Measurements from ENCODE around the gene SLC2A1. TPM values are rescaled to one million over a fixed set of nuclear protein-coding genes. Genes with fewer than 3 reads are reported as not detected.

SLC2A1 gene
- total RNA-seq, 5 donors from 2014 or later (not counting 1 experiment from before 2014, with no cell fraction given), result 72.0 to 91.7 (median 83.9) TPM

DNA sequence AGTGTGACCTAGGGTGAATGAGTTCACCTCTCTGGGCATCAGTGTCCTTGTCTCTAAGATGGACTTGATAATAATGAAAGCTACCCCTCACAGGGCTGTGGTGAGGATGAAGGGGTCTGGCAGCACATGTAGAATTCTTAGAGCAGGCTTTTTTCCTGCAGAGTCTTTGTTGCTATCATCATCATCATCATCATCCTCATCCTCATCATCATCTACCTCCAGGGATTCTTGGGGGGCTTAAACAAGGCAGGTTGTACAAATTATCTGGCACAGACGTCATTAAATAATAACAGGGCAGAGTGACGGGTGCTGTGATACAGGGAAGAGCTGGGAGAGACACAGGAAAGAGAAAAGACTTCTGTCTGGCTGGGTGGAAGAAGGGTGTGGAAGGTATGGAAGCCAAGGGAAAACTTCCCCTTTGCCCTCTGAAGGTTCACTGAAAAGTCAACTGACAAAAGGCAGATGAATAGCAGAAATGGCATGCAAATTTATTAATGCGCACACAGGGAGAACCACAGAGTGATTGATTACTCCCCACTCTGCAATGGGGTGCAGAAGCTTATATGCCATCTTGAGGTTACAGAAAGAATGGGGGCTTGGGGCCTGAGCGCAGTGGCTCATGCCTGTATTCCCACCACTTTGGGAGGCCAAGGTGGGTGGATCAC lies 17.0 kb upstream of the SLC2A1 start:
- Histone ChIP-seq H3K4me1 (ENCODE audit: control insufficient read depth in 1 of 2, extremely low read depth in 1 of 2, insufficient read depth in 2 of 2, low read length in 2 of 2) (no peaks in the 10 kb centered on the region), H3K9me3 (no peaks in the 10 kb centered on the region), H3K36me3 (ENCODE audit: control insufficient read depth in 2 of 2, extremely low read depth in 1 of 2, insufficient read depth in 1 of 2, low read length in 1 of 2) (no peaks in the 10 kb centered on the region), H3K4me3 (ENCODE audit: control insufficient read depth in 1 of 2, extremely low read depth in 1 of 2, low read length in 1 of 2) (no peak overlapping the region), H3K27me3 (replicated peaks in 1 of 2; ENCODE audit: control insufficient read depth in 2 of 2, extremely low read depth in 1 of 2, insufficient read depth in 2 of 2, low read length in 1 of 2) (peaks cover 0 to 10% of the 10 kb centered on the region in 2 experiments), H3K27ac (ENCODE audit: low read length) (no peak overlapping the region)
- CTCF ChIA-PET, result interaction anchor here (0.6 to 0.7 kb wide), 3 partner anchors 38 to 1813 kb away, joined by 5 to 8 read pairs (median 7); no protein-coding TSS in a partner anchor
- H3K9me3 Mint-ChIP-seq, result no peaks in the 10 kb centered on the region
- ATAC-seq (replicated peaks in 1 of 4), result no peak
- H3K4me1 Mint-ChIP-seq, result no peaks in the 10 kb centered on the region
- no peaks in the 10 kb centered on the region for H3K27me3 Mint-ChIP-seq
- peaks cover 24% of the 10 kb centered on the region for H3K36me3 Mint-ChIP-seq
- no peak for DNase-seq
- no peak overlapping the region for H3K4me3 Mint-ChIP-seq
- no peak overlapping the region for H3K27ac Mint-ChIP-seq
- 100% methylated on average over 3 of the region's 4 CpGs for WGBS (ENCODE audit: insufficient coverage)
- POLR2A ChIA-PET, result no interaction called here

- Histone ChIP-seq H3K36me3 (ENCODE audit: control insufficient read depth in 2 of 2, extremely low read depth in 1 of 2, insufficient read depth in 1 of 2, low read length in 1 of 2) (no peaks in the 10 kb centered on the region), H3K4me3 (ENCODE audit: control insufficient read depth in 1 of 2, extremely low read depth in 1 of 2, low read length in 1 of 2) (no peak overlapping the region), H3K9me3 (no peaks in the 10 kb centered on the region), H3K27me3 (replicated peaks in 1 of 2; ENCODE audit: control insufficient read depth in 2 of 2, extremely low read depth in 1 of 2, insufficient read depth in 2 of 2, low read length in 1 of 2) (peaks cover 0 to 5% of the 10 kb centered on the region in 2 experiments), H3K4me1 (ENCODE audit: control insufficient read depth in 1 of 2, extremely low read depth in 1 of 2, insufficient read depth in 2 of 2, low read length in 2 of 2) (no peaks in the 10 kb centered on the region), H3K27ac (ENCODE audit: low read length) (no peak overlapping the region)
- Mint-ChIP-seq H3K27me3 (no peaks in the 10 kb centered on the region), H3K36me3 (peaks cover 24% of the 10 kb centered on the region), H3K4me1 (no peaks in the 10 kb centered on the region), H3K4me3 (no peak overlapping the region), H3K27ac (no peak overlapping the region), H3K9me3 (no peaks in the 10 kb centered on the region)
- ATAC-seq (replicated peaks in 1 of 4), result no peak
- ChIA-PET CTCF (no interaction called here), POLR2A (interaction anchor here in 1 of 2 donors (0.6 kb wide), 1 partner anchor 34 kb away, joined by 4 read pairs; no protein-coding TSS in a partner anchor)
- WGBS (ENCODE audit: insufficient coverage), result 75% methylated on average over 3 of the region's 3 CpGs
- no peak for DNase-seq
Measured at GRCh38 chr1:42974767-42975437, 16.2 kb upstream of the SLC2A1 start.

- WGBS (ENCODE audit: insufficient coverage), result 100% methylated on average over 1 of the region's 3 CpGs
- ATAC-seq (replicated peaks in 1 of 4), result no peak
- no peaks in the 10 kb centered on the region for H3K9me3 Mint-ChIP-seq
- Histone ChIP-seq H3K36me3 (ENCODE audit: control insufficient read depth in 2 of 2, extremely low read depth in 1 of 2, insufficient read depth in 1 of 2, low read length in 1 of 2) (no peaks in the 10 kb centered on the region), H3K27ac (ENCODE audit: low read length) (no peak overlapping the region), H3K4me1 (ENCODE audit: control insufficient read depth in 1 of 2, extremely low read depth in 1 of 2, insufficient read depth in 2 of 2, low read length in 2 of 2) (no peaks in the 10 kb centered on the region), H3K9me3 (no peaks in the 10 kb centered on the region), H3K4me3 (ENCODE audit: control insufficient read depth in 1 of 2, extremely low read depth in 1 of 2, low read length in 1 of 2) (no peak overlapping the region), H3K27me3 (replicated peaks in 1 of 2; ENCODE audit: control insufficient read depth in 2 of 2, extremely low read depth in 1 of 2, insufficient read depth in 2 of 2, low read length in 1 of 2) (no peaks in the 10 kb centered on the region)
- no peak for DNase-seq
- H3K27ac Mint-ChIP-seq, result no peak overlapping the region
- H3K27me3 Mint-ChIP-seq, result no peaks in the 10 kb centered on the region
- ChIA-PET POLR2A (no interaction called here), CTCF (interaction anchor here in 1 of 2 donors (0.6 to 0.7 kb wide), 2 partner anchors 56 to 144 kb away, joined by 4 read pairs; no protein-coding TSS in a partner anchor)
- H3K4me1 Mint-ChIP-seq, result no peaks in the 10 kb centered on the region
- peaks cover 21% of the 10 kb centered on the region for H3K36me3 Mint-ChIP-seq
- no peak overlapping the region for H3K4me3 Mint-ChIP-seq
Measured at GRCh38 chr1:42973799-42974198, 15.1 kb upstream of the SLC2A1 start.

GRCh38 chr1:42973286-42973685 lies 14.6 kb upstream of the SLC2A1 start:
- Mint-ChIP-seq H3K36me3 (peaks cover 20% of the 10 kb centered on the region), H3K4me3 (no peak overlapping the region), H3K27ac (no peak overlapping the region), H3K27me3 (no peaks in the 10 kb centered on the region), H3K4me1 (no peaks in the 10 kb centered on the region), H3K9me3 (no peaks in the 10 kb centered on the region)
- POLR2A ChIA-PET, result no interaction called here
- H3K27me3 ChIP-seq (replicated peaks in 1 of 2; ENCODE audit: control insufficient read depth in 2 of 2, extremely low read depth in 1 of 2, insufficient read depth in 2 of 2, low read length in 1 of 2), result no peaks in the 10 kb centered on the region
- no peak for DNase-seq
- WGBS (ENCODE audit: insufficient coverage), result 95% methylated on average over 9 of the region's 11 CpGs
- no peaks in the 10 kb centered on the region for H3K4me1 ChIP-seq (ENCODE audit: control insufficient read depth in 1 of 2, extremely low read depth in 1 of 2, insufficient read depth in 2 of 2, low read length in 2 of 2)
- no peak overlapping the region for H3K4me3 ChIP-seq (ENCODE audit: control insufficient read depth in 1 of 2, extremely low read depth in 1 of 2, low read length in 1 of 2)
- no peaks in the 10 kb centered on the region for H3K9me3 ChIP-seq
- ATAC-seq (replicated peaks in 1 of 4), result no peak
- H3K27ac ChIP-seq (ENCODE audit: low read length), result no peak overlapping the region
- CTCF ChIA-PET, result no interaction called here
- no peaks in the 10 kb centered on the region for H3K36me3 ChIP-seq (ENCODE audit: control insufficient read depth in 2 of 2, extremely low read depth in 1 of 2, insufficient read depth in 1 of 2, low read length in 1 of 2)

- no peaks in the 10 kb centered on the region for H3K27me3 Mint-ChIP-seq
- ChIA-PET POLR2A (interaction anchor here (0.5 to 0.6 kb wide), 3 partner anchors 9 to 298 kb away, joined by 3 read pairs; no protein-coding TSS in a partner anchor), CTCF (interaction anchor here in 1 of 2 donors (0.6 kb wide), 1 partner anchor 9 kb away, joined by 3 read pairs; no protein-coding TSS in a partner anchor)
- H3K27me3 ChIP-seq (replicated peaks in 1 of 2; ENCODE audit: control insufficient read depth in 2 of 2, extremely low read depth in 1 of 2, insufficient read depth in 2 of 2, low read length in 1 of 2), result no peaks in the 10 kb centered on the region
- no peak for ATAC-seq (replicated peaks in 1 of 4)
- H3K9me3 Mint-ChIP-seq, result no peaks in the 10 kb centered on the region
- H3K36me3 ChIP-seq (ENCODE audit: control insufficient read depth in 2 of 2, extremely low read depth in 1 of 2, insufficient read depth in 1 of 2, low read length in 1 of 2), result no peaks in the 10 kb centered on the region
- H3K4me1 Mint-ChIP-seq, result no peaks in the 10 kb centered on the region
- H3K9me3 ChIP-seq, result no peaks in the 10 kb centered on the region
- no peak overlapping the region for H3K27ac Mint-ChIP-seq
- DNase-seq, result no peak
- no peak overlapping the region for H3K4me3 ChIP-seq (ENCODE audit: control insufficient read depth in 1 of 2, extremely low read depth in 1 of 2, low read length in 1 of 2)
- no peaks in the 10 kb centered on the region for H3K4me1 ChIP-seq (ENCODE audit: control insufficient read depth in 1 of 2, extremely low read depth in 1 of 2, insufficient read depth in 2 of 2, low read length in 2 of 2)
- H3K36me3 Mint-ChIP-seq, result peaks cover 16% of the 10 kb centered on the region
- no peak overlapping the region for H3K27ac ChIP-seq (ENCODE audit: low read length)
- no peak overlapping the region for H3K4me3 Mint-ChIP-seq
- WGBS (ENCODE audit: insufficient coverage), result 94% methylated on average over 2 of the region's 4 CpGs
Measured at GRCh38 chr1:42971841-42972291, 13.2 kb upstream of the SLC2A1 start.

- H3K27ac ChIP-seq (ENCODE audit: low read length), result no peak overlapping the region
- H3K9me3 Mint-ChIP-seq, result no peaks in the 10 kb centered on the region
Measured at GRCh38 chr1:42970143-42970542, 11.5 kb upstream of the SLC2A1 start.

More at GRCh38 chr1:42970143-42970542, 11.5 kb upstream of the SLC2A1 start:
- CTCF ChIA-PET, result no interaction called here
- Histone ChIP-seq H3K9me3 (no peaks in the 10 kb centered on the region), H3K27me3 (replicated peaks in 1 of 2; ENCODE audit: control insufficient read depth in 2 of 2, extremely low read depth in 1 of 2, insufficient read depth in 2 of 2, low read length in 1 of 2) (no peaks in the 10 kb centered on the region), H3K4me3 (ENCODE audit: control insufficient read depth in 1 of 2, extremely low read depth in 1 of 2, low read length in 1 of 2) (no peak overlapping the region), H3K4me1 (ENCODE audit: control insufficient read depth in 1 of 2, extremely low read depth in 1 of 2, insufficient read depth in 2 of 2, low read length in 2 of 2) (no peaks in the 10 kb centered on the region), H3K36me3 (ENCODE audit: control insufficient read depth in 2 of 2, extremely low read depth in 1 of 2, insufficient read depth in 1 of 2, low read length in 1 of 2) (no peaks in the 10 kb centered on the region)
- Mint-ChIP-seq H3K27me3 (no peaks in the 10 kb centered on the region), H3K4me3 (no peak overlapping the region), H3K27ac (no peak overlapping the region), H3K36me3 (peaks cover 9% of the 10 kb centered on the region), H3K4me1 (no peaks in the 10 kb centered on the region)
- POLR2A ChIA-PET, result interaction anchor here in 1 of 2 donors (0.7 kb wide), 1 partner anchor 505 kb away, joined by 3 read pairs; no protein-coding TSS in a partner anchor
- ATAC-seq (replicated peaks in 1 of 4) (no peak), DNase-seq (no peak)
- 72% methylated on average over 2 of the region's 4 CpGs for WGBS (ENCODE audit: insufficient coverage)

Measured in T-cell (primary cell).